Ovary (tissue), 9 donors: Measurements from ENCODE around the gene IDH3B. TPM values are rescaled to one million over a fixed set of nuclear protein-coding genes. Genes with fewer than 3 reads are reported as not detected.

Experiments
- DNase-seq, 5 donors: peaks; one replicate each; pipeline ENCODE4 v3.0.0-alpha.2; 2019 to 2020
- H3K27ac ChIP-seq, 2 donors: fragments of 200-600 bp; one replicate each; pipeline versions ENCODE4 v1.5.1 to v1.8.0; 2019 to 2022
- H3K27me3 ChIP-seq: fragments of 200-600 bp; one replicate; pipeline ENCODE4 v1.8.0; 2022
- H3K36me3 ChIP-seq: fragments of 200-600 bp; sonication (generic); one replicate; pipeline ENCODE4 v1.5.1; 2019
- H3K4me1 ChIP-seq: one replicate; pipeline ENCODE4 v1.8.1; 2013; ENCODE audit warnings: mild to moderate bottlenecking, moderate library complexity; ENCODE audit not compliant: insufficient read depth
- H3K4me3 ChIP-seq: fragments of 200-600 bp; sonication (generic); one replicate; pipeline ENCODE4 v1.5.1; 2017
- H3K9me3 ChIP-seq, 2 donors: fragments of 200-600 bp in 1 of 2; sonication (generic) in 1 of 2; one replicate each; pipeline versions ENCODE4 v1.5.1 to v1.8.1; 2013 to 2019; ENCODE audit warnings: mild to moderate bottlenecking in 1 of 2, moderate library complexity in 1 of 2
- CTCF ChIP-seq, 3 donors: fragments of 450-650 bp in 2 of 3; fragments of 200-600 bp in 1 of 3; IDR thresholded peaks; one replicate each; pipeline versions ENCODE4 v1.5.1 to v1.8.0; 2016 to 2022; ENCODE audit warnings: antibody characterized with exemption in 3 of 3, mild to moderate bottlenecking in 1 of 3
- EP300 ChIP-seq: sonication (generic); formaldehyde crosslinking; IDR thresholded peaks from one replicate; pipeline ENCODE4 v1.6.1; 2017; ENCODE audit warnings: antibody characterized with exemption
- POLR2A ChIP-seq: fragments of 450-650 bp; IDR thresholded peaks from one replicate; pipeline ENCODE4 v1.6.1; 2017; ENCODE audit warnings: antibody characterized with exemption, mild to moderate bottlenecking, moderate library complexity
- whole genome bisulfite sequencing, 3 donors: extraction: QIAGEN DNeasy Blood & Tissue Kit in 1 of 3; methylation state at CpG; one replicate each; pipeline versions ENCODE4 v1.1.5 to v1.1.7; 2013 to 2017; 5-methylcytosine and 5-hydroxymethylcytosine counted together
- intact Hi-C, 4 donors: fragments of 100-400 bp; cut with DNase I; formaldehyde crosslinking; loops; one replicate each; pipeline versions ENCODE4 v1.11.0 to v1.15.1; 2022 to 2023
- microRNA counts: library from miRNA; unstranded; fragments of <30 nt; microRNA quantifications from one replicate; lab custom pipeline; 2016
- microRNA-seq, 3 donors: library from miRNA; unstranded; fragments of <30 nt; microRNA quantifications; one replicate each; pipeline versions ENCODE4 to v1.2.0, GENCODE V29; 2019 to 2020
- polyA plus RNA-seq, 2 donors: library from polyadenylated mRNA; stranded (reverse); fragments of 200-250 nt in 1 of 2; fragments of 350-450 nt in 1 of 2; fragmentation: Illumina TruSeq in 1 of 2; extraction: RNeasy Lipid Tissue Mini Kit (QIAGEN cat#74804) in 1 of 2; gene quantifications; one replicate each; pipeline ENCODE4 v1.2.3, GENCODE V29; 2013 to 2014
- small RNA-seq: library from RNA; depleted of rRNA; stranded (forward); fragments of <200 nt; gene quantifications from one replicate; pipeline ENCODE3, GENCODE V24; 2016
- total RNA-seq, 7 donors: library from RNA; depleted of rRNA in 2 of 7; stranded (reverse); fragments of >200 nt in 2 of 7; fragmentation: NEBNext Ultra II Directional in 3 of 7; extraction: Animal tissue kit (Norgen Biotek cat#: 25700) in 3 of 7; gene quantifications; one replicate each; pipeline versions ENCODE4 v1.1.0 to v1.2.4, GENCODE V29; 2016 to 2023
- donor health status: DM: no; HTN: no; CAD: no; lungs with moderate emphysema.
- donor health status: DM: no; HTN: no; CAD: no.
- donor health status: Bipolar disorder and iron deficiency.
- donor health status: DM: yes; HTN: yes; CAD: no.
- donor health status: DM: no; HTN: no; CAD: no.
- donor health status: DM: yes; HTN: yes; CAD: no.

The IDH3B gene
- total and polyA plus RNA-seq, 9 donors: 68.1 to 105 (median 85.9) TPM

GRCh38 chr20:2610941-2611720, 52.9 kb downstream of the IDH3B start:
- H3K36me3 ChIP-seq: no peaks in the 10 kb centered on the region
- H3K27ac ChIP-seq: no peak overlapping the region
- H3K4me3 ChIP-seq: no peak overlapping the region
- no peaks in the 10 kb centered on the region for H3K9me3 ChIP-seq
- intact Hi-C loops: no loop called here
- no peaks in the 10 kb centered on the region for H3K4me1 ChIP-seq
- H3K27me3 ChIP-seq: no peaks in the 10 kb centered on the region
- WGBS, 3 donors: 59 to 72% (median 68%) methylated on average over 6 of the region's 6 CpGs
- no peak for TF ChIP-seq EP300
- no peak for TF ChIP-seq CTCF (IDR thresholded peaks at IDR 0.05)
- no peak for TF ChIP-seq POLR2A
- no peak for DNase-seq

GRCh38 chr20:2610326-2610725, 53.7 kb downstream of the IDH3B start:
- Histone ChIP-seq H3K4me3 (no peak overlapping the region), H3K27me3 (no peaks in the 10 kb centered on the region), H3K36me3 (no peaks in the 10 kb centered on the region), H3K9me3 (no peaks in the 10 kb centered on the region), H3K27ac (no peak overlapping the region), H3K4me1 (no peaks in the 10 kb centered on the region)
- TF ChIP-seq POLR2A: no peak
- TF ChIP-seq CTCF (IDR thresholded peaks at IDR 0.05): no peak
- TF ChIP-seq EP300: no peak
- no peak for DNase-seq
- intact Hi-C loops: no loop called here
- WGBS, 3 donors: 76 to 77% (median 77%) methylated on average over 6 of the region's 6 CpGs

MicroRNAs within 50 kb of the gene (microRNA counts, 767-probe panel; counts per million panel counts)
- microRNA hsa-miR-1292 (lab: Ali Mortazavi, UCI): 530 counts per million, percentile 78 among the panel's probes with 10 or more counts

Small RNA genes within 50 kb of the gene (microRNA-seq; reads per million reads assigned to microRNA genes)
- 0.71 to 6.8 (median 1.5) reads per million in 3 donors for gene MIR1292

Small RNA genes within 50 kb of the gene (small RNA-seq; reads per million reads assigned to genes)
- gene SNORA51 (not detected), gene SNORD110 (not detected), gene SNORD56 (not detected), gene SNORD57 (not detected), gene SNORD86 (not detected)

Other genes with a start within 250 kb of the IDH3B start
- gene SNRPB, start 193.4 kb downstream of the IDH3B start, total RNA-seq: 100 to 1,000 TPM in 6 of 7 donors, 10 to 100 TPM in 1; 98.4 to 149 (median 117) TPM
- 100 to 1,000 TPM in 1 of 2 donors, 10 to 100 TPM in 1; 41.6 to 170 TPM for gene SNRPB, start 193.4 kb downstream of the IDH3B start, polyA plus RNA-seq
- 10 to 100 TPM in 5 of 7 donors, 1 to 10 TPM in 2; 5.2 to 16.5 (median 12.3) TPM for gene ZNF343, start 155.3 kb downstream of the IDH3B start, total RNA-seq
- 10 to 100 TPM in 1 of 2 donors, 1 to 10 TPM in 1; 8.0 to 13.5 TPM for gene ZNF343, start 155.3 kb downstream of the IDH3B start, polyA plus RNA-seq
- under 1 TPM in 3 of 7 donors, not detected in 4; 0.07 to 0.15 (median 0.07) TPM for gene TMC2, start 127.6 kb downstream of the IDH3B start, total RNA-seq
- under 1 TPM; 0.07 to 0.38 TPM for gene TMC2, start 127.6 kb downstream of the IDH3B start, polyA plus RNA-seq
- 100 to 1,000 TPM in 5 of 7 donors, 10 to 100 TPM in 2; 62.0 to 181 (median 134) TPM for gene NOP56, start 11.6 kb downstream of the IDH3B start, total RNA-seq
- 100 to 1,000 TPM in 1 of 2 donors, 10 to 100 TPM in 1; 76.2 to 207 TPM for gene NOP56, start 11.6 kb downstream of the IDH3B start, polyA plus RNA-seq
- gene EBF4, start 28.6 kb upstream of the IDH3B start, total RNA-seq: 10 to 100 TPM; 17.6 to 67.7 (median 55.5) TPM
- 10 to 100 TPM in 1 of 2 donors, 1 to 10 TPM in 1; 9.4 to 22.3 TPM for gene EBF4, start 28.6 kb upstream of the IDH3B start, polyA plus RNA-seq
- gene CPXM1, start 136.4 kb upstream of the IDH3B start, total RNA-seq: 10 to 100 TPM in 4 of 7 donors, 1 to 10 TPM in 2, under 1 TPM in 1; 0.86 to 50.8 (median 28.1) TPM
- gene CPXM1, start 136.4 kb upstream of the IDH3B start, polyA plus RNA-seq: 10 to 100 TPM; 28.0 to 50.9 TPM
- under 1 TPM in 1 of 7 donors, not detected in 6; 0.69 TPM for gene C20orf141, start 150.8 kb upstream of the IDH3B start, total RNA-seq
- gene C20orf141, start 150.8 kb upstream of the IDH3B start, polyA plus RNA-seq: not detected
- gene TMEM239, start 152.1 kb upstream of the IDH3B start, total RNA-seq: not detected
- gene TMEM239, start 152.1 kb upstream of the IDH3B start, polyA plus RNA-seq: not detected
- 10 to 100 TPM; 32.9 to 58.0 (median 39.1) TPM for gene PCED1A, start 176.4 kb upstream of the IDH3B start, total RNA-seq
- gene PCED1A, start 176.4 kb upstream of the IDH3B start, polyA plus RNA-seq: 10 to 100 TPM in 1 of 2 donors, 1 to 10 TPM in 1; 6.0 to 44.0 TPM
- 10 to 100 TPM; 15.6 to 44.1 (median 31.4) TPM for gene VPS16, start 176.5 kb upstream of the IDH3B start, total RNA-seq
- 10 to 100 TPM; 16.8 to 30.7 TPM for gene VPS16, start 176.5 kb upstream of the IDH3B start, polyA plus RNA-seq
- 10 to 100 TPM; 40.7 to 78.7 (median 71.8) TPM for gene PTPRA, start 209.3 kb upstream of the IDH3B start, total RNA-seq
- 100 to 1,000 TPM in 1 of 2 donors, 10 to 100 TPM in 1; 43.3 to 178 TPM for gene PTPRA, start 209.3 kb upstream of the IDH3B start, polyA plus RNA-seq